Middle frontal gyrus (tissue), 1 donor: ENCODE data around the gene DLG2.

ENCODE experiments used
- DNase-seq: peaks from one replicate; pipeline ENCODE4 v3.0.0-alpha.2; 2015; ENCODE audit warnings: low spot score; ENCODE audit errors: extremely low spot score

The DLG2 gene

GRCh38 chr11:84914511-84914910 lies 712.6 kb downstream of the DLG2 start:
- no peak for DNase-seq

- DNase-seq, result no peak
These were observed 717.4 kb downstream of the DLG2 start for GRCh38 chr11:84909740-84910139.

- no peak for DNase-seq
These were observed 720.1 kb downstream of the DLG2 start for GRCh38 chr11:84906995-84907394.

- DNase-seq, result no peak
These were observed 721.7 kb downstream of the DLG2 start for GRCh38 chr11:84905411-84905810.

- DNase-seq, result no peak
These were observed 724.7 kb downstream of the DLG2 start for GRCh38 chr11:84902445-84902844.

GRCh38 chr11:84901991-84902390 lies 725.2 kb downstream of the DLG2 start:
- peak; percentile 50 for DNase-seq

GRCh38 chr11:84899740-84900139 lies 727.4 kb downstream of the DLG2 start:
- DNase-seq, result no peak

- no peak for DNase-seq
These were observed 728.0 kb downstream of the DLG2 start for GRCh38 chr11:84899134-84899533.

GRCh38 chr11:84894666-84895065 lies 732.5 kb downstream of the DLG2 start:
- DNase-seq, result no peak

- no peak for DNase-seq
These were observed 736.5 kb downstream of the DLG2 start for GRCh38 chr11:84890676-84891075.

GRCh38 chr11:84889556-84889955 lies 737.6 kb downstream of the DLG2 start:
- no peak for DNase-seq

- DNase-seq, result no peak
These were observed 740.0 kb downstream of the DLG2 start for GRCh38 chr11:84887055-84887629.

- no peak for DNase-seq
These were observed 740.8 kb downstream of the DLG2 start for GRCh38 chr11:84886344-84886743.

GRCh38 chr11:84884836-84885235 lies 742.3 kb downstream of the DLG2 start:
- DNase-seq, result no peak

GRCh38 chr11:84882056-84882455 lies 745.1 kb downstream of the DLG2 start:
- DNase-seq, result no peak

GRCh38 chr11:84871116-84871515 lies 756.0 kb downstream of the DLG2 start:
- DNase-seq, result no peak

GRCh38 chr11:84870486-84870885 lies 756.7 kb downstream of the DLG2 start:
- no peak for DNase-seq

- DNase-seq, result no peak
These were observed 760.2 kb downstream of the DLG2 start for GRCh38 chr11:84866922-84867321.

GRCh38 chr11:84865791-84866535 lies 761.2 kb downstream of the DLG2 start:
- no peak for DNase-seq

GRCh38 chr11:84865257-84865656 lies 761.9 kb downstream of the DLG2 start:
- DNase-seq, result no peak

GRCh38 chr11:84857746-84858145 lies 769.4 kb downstream of the DLG2 start:
- no peak for DNase-seq

GRCh38 chr11:84855508-84856245 lies 771.5 kb downstream of the DLG2 start:
- no peak for DNase-seq

GRCh38 chr11:84854498-84854880 lies 772.7 kb downstream of the DLG2 start:
- no peak for DNase-seq
